ENCODE data around the gene KBTBD2.
"Not testable (repeated sequence)": the region's sequence is repeated elsewhere in the genome, so short reads cannot be mapped to it uniquely, and the experiment has no call there.

The KBTBD2 gene

GRCh38 chr7:32892521-32893206 is 1.1 kb upstream of the KBTBD2 start:
- Histone ChIP-seq H3K9me3 (ENCODE audit: insufficient read depth, low read depth, low read length) (no peaks in the 10 kb centered on the region), H3K36me3 (ENCODE audit: insufficient read depth, low read depth, low read length) (no peaks in the 10 kb centered on the region), H3K27ac (ENCODE audit: low read length) (peak overlapping the region; percentile 92), H3K27me3 (ENCODE audit: insufficient read depth, low read length) (peaks cover 5% of the 10 kb centered on the region), H3K4me1 (ENCODE audit: insufficient read depth, low read length) (peaks cover 16% of the 10 kb centered on the region; the same call in 1 of the 2 replicates), H3K4me3 (ENCODE audit: low read length) (peak overlapping the region; percentile 93), H3K9ac (ENCODE audit: low read depth, low read length) (peak overlapping the region; percentile 99)

- no peaks in the 10 kb centered on the region for H3K9me3 ChIP-seq (ENCODE audit: insufficient read depth, low read depth, low read length)
- H3K27me3 ChIP-seq (ENCODE audit: insufficient read depth, low read length): peaks cover 5% of the 10 kb centered on the region
- H3K27ac ChIP-seq (ENCODE audit: low read length): peak overlapping the region; percentile 92
- H3K36me3 ChIP-seq (ENCODE audit: insufficient read depth, low read depth, low read length): no peaks in the 10 kb centered on the region
- peak overlapping the region; percentile 99 for H3K9ac ChIP-seq (ENCODE audit: low read depth, low read length)
- H3K4me1 ChIP-seq (ENCODE audit: insufficient read depth, low read length): peaks cover 16% of the 10 kb centered on the region; the same call in 1 of the 2 replicates
- H3K4me3 ChIP-seq (ENCODE audit: low read length): peak overlapping the region; percentile 96
Measured at GRCh38 chr7:32891800-32892520, 400 bp upstream of the KBTBD2 start.

GRCh38 chr7:32890793-32891042 is 842 bp downstream of the KBTBD2 start:
- no peaks in the 10 kb centered on the region for H3K9me3 ChIP-seq (ENCODE audit: insufficient read depth, low read depth, low read length)
- H3K4me1 ChIP-seq (ENCODE audit: insufficient read depth, low read length): peaks cover 18% of the 10 kb centered on the region; the same call in 1 of the 2 replicates
- peak overlapping the region; percentile 87 for H3K9ac ChIP-seq (ENCODE audit: low read depth, low read length)
- peak overlapping the region; percentile 25 for H3K27ac ChIP-seq (ENCODE audit: low read length)
- peak overlapping the region; percentile 96 for H3K4me3 ChIP-seq (ENCODE audit: low read length)
- H3K36me3 ChIP-seq (ENCODE audit: insufficient read depth, low read depth, low read length): no peaks in the 10 kb centered on the region
- peaks cover 5% of the 10 kb centered on the region for H3K27me3 ChIP-seq (ENCODE audit: insufficient read depth, low read length)

- Histone ChIP-seq H3K27ac (ENCODE audit: low read length) (peak overlapping the region; percentile 25), H3K36me3 (ENCODE audit: insufficient read depth, low read depth, low read length) (no peaks in the 10 kb centered on the region), H3K27me3 (ENCODE audit: insufficient read depth, low read length) (peaks cover 5% of the 10 kb centered on the region), H3K4me3 (ENCODE audit: low read length) (peak overlapping the region; percentile 96), H3K9ac (ENCODE audit: low read depth, low read length) (peak overlapping the region; percentile 87), H3K4me1 (ENCODE audit: insufficient read depth, low read length) (peaks cover 18% of the 10 kb centered on the region; the same call in 1 of the 2 replicates), H3K9me3 (ENCODE audit: insufficient read depth, low read depth, low read length) (no peaks in the 10 kb centered on the region)
Measured at GRCh38 chr7:32890010-32890792, 1.4 kb downstream of the KBTBD2 start.

GRCh38 chr7:32888505-32888904 is 3.1 kb downstream of the KBTBD2 start:
- Histone ChIP-seq H3K4me1 (ENCODE audit: insufficient read depth, low read length) (peaks cover 17% of the 10 kb centered on the region; the same call in 1 of the 2 replicates), H3K27ac (ENCODE audit: low read length) (no peak overlapping the region), H3K9ac (ENCODE audit: low read depth, low read length) (no peak overlapping the region), H3K4me3 (ENCODE audit: low read length) (no peak overlapping the region), H3K9me3 (ENCODE audit: insufficient read depth, low read depth, low read length) (no peaks in the 10 kb centered on the region), H3K27me3 (ENCODE audit: insufficient read depth, low read length) (no peaks in the 10 kb centered on the region), H3K36me3 (ENCODE audit: insufficient read depth, low read depth, low read length) (no peaks in the 10 kb centered on the region)

GRCh38 chr7:32887395-32887794 is 4.2 kb downstream of the KBTBD2 start:
- H3K27me3 ChIP-seq (ENCODE audit: insufficient read depth, low read length): no peaks in the 10 kb centered on the region
- no peaks in the 10 kb centered on the region for H3K36me3 ChIP-seq (ENCODE audit: insufficient read depth, low read depth, low read length)
- H3K27ac ChIP-seq (ENCODE audit: low read length): no peak overlapping the region
- H3K4me3 ChIP-seq (ENCODE audit: low read length): no peak overlapping the region
- no peak overlapping the region for H3K9ac ChIP-seq (ENCODE audit: low read depth, low read length)
- no peaks in the 10 kb centered on the region for H3K9me3 ChIP-seq (ENCODE audit: insufficient read depth, low read depth, low read length)
- H3K4me1 ChIP-seq (ENCODE audit: insufficient read depth, low read length): peaks cover 8% of the 10 kb centered on the region; the same call in 1 of the 2 replicates

- Histone ChIP-seq H3K9ac (ENCODE audit: low read depth, low read length) (no peak overlapping the region), H3K4me1 (ENCODE audit: insufficient read depth, low read length) (no peaks in the 10 kb centered on the region), H3K27me3 (ENCODE audit: insufficient read depth, low read length) (no peaks in the 10 kb centered on the region), H3K27ac (ENCODE audit: low read length) (no peak overlapping the region), H3K36me3 (ENCODE audit: insufficient read depth, low read depth, low read length) (peaks cover 16% of the 10 kb centered on the region; the same call in 1 of the 2 replicates), H3K4me3 (ENCODE audit: low read length) (no peak overlapping the region), H3K9me3 (ENCODE audit: insufficient read depth, low read depth, low read length) (no peaks in the 10 kb centered on the region)
Measured at GRCh38 chr7:32881074-32881982, 10.2 kb downstream of the KBTBD2 start.

- Histone ChIP-seq H3K36me3 (ENCODE audit: insufficient read depth, low read depth, low read length) (peaks cover 26% of the 10 kb centered on the region), H3K27ac (ENCODE audit: low read length) (no peak overlapping the region), H3K4me1 (ENCODE audit: insufficient read depth, low read length) (no peaks in the 10 kb centered on the region)
Measured at GRCh38 chr7:32879460-32879859, 12.1 kb downstream of the KBTBD2 start.

GRCh38 chr7:32878023-32878422 is 13.5 kb downstream of the KBTBD2 start:
- H3K27ac ChIP-seq (ENCODE audit: low read length); H3K4me1 ChIP-seq (ENCODE audit: insufficient read depth, low read length): not testable (repeated sequence)
- H3K36me3 ChIP-seq (ENCODE audit: insufficient read depth, low read depth, low read length): peaks cover 38% of the 10 kb centered on the region

More at GRCh38 chr7:32879460-32879859, 12.1 kb downstream of the KBTBD2 start:
- Histone ChIP-seq H3K9ac (ENCODE audit: low read depth, low read length) (no peak overlapping the region), H3K4me3 (ENCODE audit: low read length) (no peak overlapping the region), H3K9me3 (ENCODE audit: insufficient read depth, low read depth, low read length) (no peaks in the 10 kb centered on the region), H3K27me3 (ENCODE audit: insufficient read depth, low read length) (no peaks in the 10 kb centered on the region)

GRCh38 chr7:32872421-32872820 is 19.1 kb downstream of the KBTBD2 start:
- Histone ChIP-seq H3K4me3 (ENCODE audit: low read length) (no peak overlapping the region), H3K4me1 (ENCODE audit: insufficient read depth, low read length) (no peaks in the 10 kb centered on the region), H3K36me3 (ENCODE audit: insufficient read depth, low read depth, low read length) (peaks cover 75% of the 10 kb centered on the region), H3K27ac (ENCODE audit: low read length) (no peak overlapping the region), H3K9ac (ENCODE audit: low read depth, low read length) (no peak overlapping the region), H3K27me3 (ENCODE audit: insufficient read depth, low read length) (no peaks in the 10 kb centered on the region), H3K9me3 (ENCODE audit: insufficient read depth, low read depth, low read length) (no peaks in the 10 kb centered on the region)

More at GRCh38 chr7:32878023-32878422, 13.5 kb downstream of the KBTBD2 start:
- H3K9ac ChIP-seq (ENCODE audit: low read depth, low read length); H3K27me3 ChIP-seq (ENCODE audit: insufficient read depth, low read length); H3K9me3 ChIP-seq (ENCODE audit: insufficient read depth, low read depth, low read length); H3K4me3 ChIP-seq (ENCODE audit: low read length): not testable (repeated sequence)
